ENCODE data around the gene TNNT1.
"Not testable (repeated sequence)": the region's sequence is repeated elsewhere in the genome, so short reads cannot be mapped to it uniquely, and the experiment has no call there.

Gene TNNT1

GRCh38 chr19:55166530-55167268 is 17.7 kb upstream of the TNNT1 start, which contains the start of gene DNAAF3:
Gene DNAAF3 (minus strand): TSS chr19:55166613. CDS start chr19:55166413, 200 bp downstream.
- DNase-seq, result peak; percentile 40

- DNase-seq, result no peak
Observed at GRCh38 chr19:55165952-55166529, 17.0 kb upstream of the TNNT1 start.

- DNase-seq, result no peak
Observed at GRCh38 chr19:55161571-55162322, 12.7 kb upstream of the TNNT1 start.

- no peak for DNase-seq
Observed at GRCh38 chr19:55160986-55161365, 12.0 kb upstream of the TNNT1 start.

GRCh38 chr19:55160128-55160985 is 11.4 kb upstream of the TNNT1 start:
- DNase-seq, result peak; percentile 84

GRCh38 chr19:55158848-55159749 is 10.1 kb upstream of the TNNT1 start:
- no peak for DNase-seq

GRCh38 chr19:55158423-55158822 is 9.4 kb upstream of the TNNT1 start:
- no peak for DNase-seq

- no peak for DNase-seq
Observed at GRCh38 chr19:55157064-55157908, 8.3 kb upstream of the TNNT1 start, which contains the start of gene TNNI3. Gene TNNI3 (minus strand): TSS chr19:55157732. CDS start chr19:55157589, 143 bp downstream.

- peak; percentile 37 for DNase-seq
Observed at GRCh38 chr19:55156202-55157063, 7.4 kb upstream of the TNNT1 start.

GRCh38 chr19:55155784-55156183 is 6.8 kb upstream of the TNNT1 start:
- not testable (repeated sequence) for DNase-seq

- DNase-seq, result no peak
Observed at GRCh38 chr19:55153652-55154264, 4.8 kb upstream of the TNNT1 start.

GRCh38 chr19:55152017-55152416 is 3.0 kb upstream of the TNNT1 start:
- no peak for DNase-seq

GRCh38 chr19:55147545-55148251 is 1.3 kb downstream of the TNNT1 start:
- DNase-seq, result no peak

- DNase-seq, result no peak
Observed at GRCh38 chr19:55146705-55147273, 2.2 kb downstream of the TNNT1 start.

- peak; percentile 7 for DNase-seq
Observed at GRCh38 chr19:55146078-55146704, 2.8 kb downstream of the TNNT1 start.

GRCh38 chr19:55145232-55145631 is 3.8 kb downstream of the TNNT1 start:
- DNase-seq, result no peak

- no peak for DNase-seq
Observed at GRCh38 chr19:55141696-55142095, 7.3 kb downstream of the TNNT1 start.

- DNase-seq, result no peak
Observed at GRCh38 chr19:55137915-55138314, 11.1 kb downstream of the TNNT1 start.
